Stimulated activated CD4-positive, alpha-beta T cell treated with anti-CD3 and anti-CD28 coated beads, Interleukin-1b, Interleukin-23, amount 100 ng/mL, for 1 hour (primary cell): Measurements from ENCODE around the gene BEND7.
"Not testable (repeated sequence)": the region's sequence is repeated elsewhere in the genome, so short reads cannot be mapped to it uniquely, and the experiment has no call there.

Source experiments
- DNase-seq, 2 donors: peaks; one replicate each; pipeline ENCODE4 v3.0.0-alpha.2; 2020; ENCODE audit warnings: low read depth in 2 of 2

Gene BEND7, protein sequence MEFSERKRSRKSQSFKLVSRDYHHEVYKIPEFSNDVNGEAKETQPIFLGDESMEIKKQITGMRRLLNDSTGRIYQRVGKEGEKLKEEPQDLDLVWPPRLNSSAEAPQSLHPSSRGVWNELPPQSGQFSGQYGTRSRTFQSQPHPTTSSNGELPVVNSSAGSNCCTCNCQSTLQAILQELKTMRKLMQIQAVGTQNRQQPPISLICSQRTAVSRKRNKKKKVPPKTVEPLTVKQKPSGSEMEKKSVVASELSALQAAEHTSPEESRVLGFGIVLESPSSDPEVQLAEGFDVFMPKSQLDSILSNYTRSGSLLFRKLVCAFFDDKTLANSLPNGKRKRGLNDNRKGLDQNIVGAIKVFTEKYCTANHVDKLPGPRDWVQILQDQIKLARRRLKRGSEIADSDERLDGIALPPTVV

DNA sequence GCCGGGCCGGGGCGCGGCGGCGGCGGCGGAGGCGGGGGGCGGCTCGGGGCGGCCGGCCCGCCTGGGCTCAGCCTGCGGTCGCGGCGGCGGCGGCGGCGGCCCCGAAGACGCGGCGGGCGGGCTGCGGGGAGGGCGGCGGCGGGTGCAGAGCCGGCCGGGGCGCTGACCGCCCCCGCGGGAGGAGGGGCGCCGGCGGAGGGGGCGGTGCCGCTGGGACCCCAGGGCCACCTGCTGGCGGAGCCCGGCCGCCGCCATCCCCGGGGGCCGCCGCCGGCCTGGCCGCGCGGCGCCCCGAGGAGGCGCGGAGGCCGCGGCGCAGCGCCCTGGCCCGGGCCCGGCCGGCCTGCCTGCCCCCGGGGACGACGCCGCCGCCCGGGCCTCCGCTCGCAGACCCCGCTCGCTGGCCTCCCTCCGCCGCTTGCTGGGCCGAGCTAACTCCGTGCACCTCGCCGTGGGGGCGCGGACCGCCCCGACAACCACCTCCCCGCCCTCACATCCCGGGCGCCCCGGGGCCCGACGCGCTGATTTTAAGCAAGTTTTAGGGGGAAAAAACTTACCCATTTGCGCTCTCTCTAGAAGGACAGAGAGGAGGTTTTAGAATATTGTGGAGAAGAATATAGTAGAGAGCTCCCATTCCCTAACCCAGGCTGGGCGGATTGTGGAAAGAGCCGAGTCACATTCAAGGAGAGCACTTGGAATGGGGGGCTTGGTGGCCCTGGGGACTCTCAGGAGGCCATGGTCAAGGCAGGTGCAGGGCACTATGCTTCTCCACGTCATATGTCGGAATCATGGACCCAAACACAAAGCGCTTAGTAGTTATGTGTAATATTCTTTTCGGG is at the start of gene BEND7:
BEND7 (minus strand) TSS at position 140 of the 839 bp plus-strand sequence. CDS start 481 bp downstream, outside the sequence.
- no peak for DNase-seq

DNA sequence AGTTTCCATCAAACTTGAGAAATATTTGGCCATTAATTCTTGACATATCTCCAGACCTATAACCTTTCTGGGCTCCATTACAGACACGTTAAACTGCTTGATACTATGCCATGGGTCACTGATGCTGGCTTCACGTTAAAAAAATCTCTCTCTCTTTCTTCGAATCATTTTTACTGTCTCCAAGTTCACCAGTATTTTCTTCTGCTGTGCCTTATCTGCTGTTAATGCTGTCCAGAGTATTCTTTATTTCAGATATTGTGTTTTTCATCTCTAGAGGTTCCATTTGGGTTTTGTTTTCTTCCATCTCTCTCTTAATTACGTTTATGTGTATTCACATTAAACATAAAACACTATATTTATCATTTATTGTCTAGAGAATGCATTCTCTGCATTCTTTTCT is 45.1 kb upstream of the BEND7 start:
- no peak for DNase-seq

DNA sequence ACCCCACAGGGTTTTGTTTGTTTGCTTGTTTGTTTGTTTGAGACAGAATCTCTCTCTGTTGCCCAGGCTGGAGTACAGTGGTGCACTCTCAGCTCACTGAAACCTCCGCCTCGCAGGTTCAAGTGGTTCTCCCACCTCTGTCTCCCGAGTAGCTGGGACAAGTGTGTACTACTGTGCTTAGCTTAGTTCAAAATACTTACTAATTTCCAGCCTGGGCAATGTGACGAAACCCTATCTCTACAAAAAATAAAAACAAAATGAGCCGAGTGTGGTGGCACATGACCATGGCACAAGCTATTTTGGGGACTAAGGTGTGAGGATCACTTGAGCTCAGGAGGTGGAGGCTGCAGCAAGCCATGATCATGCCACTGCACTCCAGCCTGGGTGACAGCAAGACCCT is 42.7 kb upstream of the BEND7 start:
- DNase-seq = no peak

DNA sequence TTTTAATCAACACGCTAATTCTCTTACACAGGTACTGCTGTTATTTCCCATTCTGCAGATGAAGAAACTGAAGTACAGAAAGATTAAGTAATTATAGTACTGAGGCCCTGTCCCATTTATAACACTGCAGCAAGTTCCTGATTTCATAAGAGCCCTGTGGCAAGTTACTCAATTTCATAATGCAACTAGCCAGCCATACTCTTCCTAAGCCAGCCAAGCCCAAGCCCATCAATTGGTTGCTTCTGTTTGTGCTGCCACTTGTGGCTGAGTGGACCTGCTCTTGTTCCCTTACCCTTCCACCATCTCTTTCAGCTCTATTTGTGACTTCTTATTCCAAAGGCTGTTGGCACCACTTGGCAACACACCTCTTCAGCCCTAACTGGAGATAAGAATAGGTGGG is 38.2 kb upstream of the BEND7 start:
- DNase-seq = no peak

DNA sequence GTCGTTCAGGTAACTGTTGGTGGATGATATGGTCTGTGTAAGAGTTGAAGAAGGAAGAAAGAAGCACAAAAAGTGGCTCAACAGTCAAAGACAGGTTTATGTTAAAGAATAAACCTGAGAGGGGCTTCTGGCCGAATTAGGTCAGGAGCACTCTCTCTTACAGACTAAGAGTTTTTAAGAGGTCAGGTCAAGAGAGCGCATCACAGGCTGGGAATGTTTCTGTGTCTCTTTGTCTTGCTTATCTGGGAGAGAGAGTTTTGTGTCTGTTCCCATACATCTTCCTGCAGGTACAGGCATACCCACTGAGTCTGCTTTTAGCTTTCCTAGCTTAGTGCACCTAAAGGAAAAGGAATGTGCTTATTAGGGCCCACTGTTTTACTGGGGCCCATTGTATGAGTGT is 35.8 kb upstream of the BEND7 start:
- DNase-seq = no peak

DNA sequence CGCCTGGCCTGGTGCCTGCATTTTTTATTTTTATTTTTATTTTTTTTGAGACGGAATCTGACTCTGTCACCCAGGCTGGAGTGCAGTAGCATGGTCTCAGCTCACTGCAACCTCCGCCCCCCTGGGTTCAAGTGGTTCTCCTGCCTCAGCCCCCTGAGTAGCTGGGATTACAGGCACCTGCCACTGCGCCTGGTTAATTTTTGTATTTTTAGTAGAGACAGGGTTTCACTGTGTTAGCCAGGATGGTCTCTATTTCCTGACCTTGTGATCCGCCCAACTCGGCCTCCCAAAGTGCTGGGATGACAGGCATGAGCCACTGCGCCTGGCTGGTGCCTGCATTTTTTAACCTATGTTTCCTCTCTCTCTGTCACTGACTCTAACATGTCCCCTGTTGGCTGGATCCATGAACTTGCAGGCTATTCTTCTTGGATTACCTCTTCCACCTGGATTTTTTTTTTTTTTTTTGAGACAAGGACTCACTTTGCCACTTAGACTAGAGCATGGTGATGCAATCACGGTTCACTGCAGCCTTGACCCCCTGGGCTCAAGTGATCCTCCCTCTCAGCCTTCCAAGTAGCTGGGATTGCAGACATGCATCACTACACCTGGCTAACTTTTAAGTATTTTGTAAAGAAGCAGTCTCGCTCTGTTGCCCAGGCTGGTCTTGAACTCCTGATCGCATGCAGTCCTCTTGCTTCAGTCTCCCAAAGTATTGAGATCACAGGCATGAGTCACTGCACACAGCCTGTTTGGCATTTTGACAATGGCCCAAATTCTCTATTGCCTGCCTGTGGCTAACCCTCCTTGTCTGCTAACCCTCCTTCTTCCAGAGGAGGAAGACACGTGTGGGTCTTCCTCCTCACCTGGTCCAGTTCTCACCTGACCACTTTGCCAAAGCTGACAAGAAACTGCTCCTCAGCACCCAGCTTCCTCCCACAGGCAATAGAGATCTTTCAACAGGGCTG is 34.9 kb upstream of the BEND7 start:
- DNase-seq = no peak

DNA sequence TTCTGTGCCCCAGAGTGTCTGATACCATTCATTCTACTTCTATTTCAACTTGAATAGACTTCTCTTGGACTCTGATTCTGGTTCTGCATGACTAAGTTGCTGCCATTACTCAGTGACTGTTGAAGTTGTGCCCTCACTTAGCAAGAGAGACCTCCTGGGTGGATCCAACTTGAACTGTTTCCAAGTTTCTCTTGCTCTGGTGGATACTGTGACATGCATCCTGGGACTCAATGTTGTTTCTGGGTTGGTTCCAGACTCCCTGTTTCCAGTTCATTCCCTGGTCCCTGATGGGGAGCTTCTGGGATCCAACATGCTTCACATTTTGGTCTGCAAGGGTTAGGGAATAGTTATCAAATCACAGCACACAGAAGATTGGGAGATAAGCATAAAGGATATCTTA is 31.8 kb upstream of the BEND7 start:
- DNase-seq = no peak

DNA sequence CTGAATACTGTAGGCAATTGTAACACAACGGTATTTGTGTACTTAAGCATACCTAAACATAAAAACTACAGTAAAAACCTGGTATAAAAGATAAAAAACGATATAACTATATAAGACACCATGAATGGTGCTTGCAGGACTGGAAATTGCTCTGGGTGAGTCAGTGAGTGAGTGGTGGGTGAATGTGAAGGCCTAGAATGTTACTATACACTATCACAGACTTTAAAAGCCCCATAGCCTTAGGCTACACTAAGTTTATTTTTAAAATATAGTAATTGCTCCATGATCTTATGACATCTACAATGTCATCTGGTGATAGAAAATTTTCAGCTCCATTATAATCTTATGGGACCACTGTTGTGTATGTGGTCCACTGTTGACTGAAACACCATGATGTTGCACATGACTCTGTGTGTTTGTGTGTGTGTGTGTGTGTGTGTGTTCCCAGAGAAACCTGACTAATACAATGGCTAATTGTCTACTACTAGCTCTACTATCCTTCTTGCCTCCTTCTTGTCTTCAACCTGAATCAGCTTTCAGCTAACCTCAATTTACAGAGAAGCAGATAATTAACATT is 30.4 kb upstream of the BEND7 start:
- no peak for DNase-seq

DNA sequence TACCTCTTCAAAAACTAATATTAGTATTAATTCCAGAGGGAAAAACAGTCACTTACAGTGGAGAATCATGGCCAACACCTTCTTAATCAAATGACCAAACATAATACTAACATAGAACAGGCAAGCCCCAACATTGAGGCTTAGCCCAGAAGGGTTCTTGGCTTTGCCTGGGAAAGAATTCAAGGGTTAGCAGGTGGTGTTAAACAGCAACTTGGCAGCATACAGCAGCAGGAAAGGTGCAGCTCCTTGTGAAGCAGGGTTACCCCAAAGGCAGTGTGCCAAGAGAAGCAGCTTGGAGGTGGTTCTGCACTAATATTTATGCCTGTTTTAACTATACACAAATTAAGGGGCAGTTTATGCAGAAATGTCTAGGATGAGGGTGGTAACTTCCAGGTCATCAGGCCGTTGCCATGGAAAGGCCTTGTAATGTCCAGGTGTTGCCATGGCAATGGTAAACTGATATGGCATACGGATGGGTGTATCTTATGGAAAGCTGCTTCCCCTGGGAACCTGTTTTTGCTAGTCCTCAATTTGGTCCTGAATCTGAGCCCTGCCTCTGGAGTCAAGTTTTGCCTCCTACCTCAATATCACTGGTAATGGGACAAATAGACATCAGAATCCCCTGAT is 27.2 kb upstream of the BEND7 start:
- DNase-seq = no peak

DNA sequence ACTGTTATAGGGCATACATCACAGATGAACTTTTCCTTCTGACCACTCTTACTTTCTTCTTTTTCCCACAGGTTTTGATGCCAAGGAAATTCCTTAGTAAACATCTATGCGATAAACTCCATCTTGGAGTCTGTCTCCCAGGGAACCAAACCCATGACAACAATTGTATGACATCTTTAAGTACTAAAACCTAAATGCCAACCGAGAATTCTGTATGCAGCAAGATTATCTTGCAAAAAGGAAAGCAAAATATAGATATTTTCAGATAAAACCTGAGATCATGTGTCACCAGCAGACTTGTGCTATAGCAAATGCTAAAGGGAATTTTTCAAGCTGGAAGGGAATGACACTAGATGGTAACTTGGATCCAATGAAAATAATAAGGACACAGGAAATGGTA is 22.0 kb upstream of the BEND7 start:
- DNase-seq = no peak

DNA sequence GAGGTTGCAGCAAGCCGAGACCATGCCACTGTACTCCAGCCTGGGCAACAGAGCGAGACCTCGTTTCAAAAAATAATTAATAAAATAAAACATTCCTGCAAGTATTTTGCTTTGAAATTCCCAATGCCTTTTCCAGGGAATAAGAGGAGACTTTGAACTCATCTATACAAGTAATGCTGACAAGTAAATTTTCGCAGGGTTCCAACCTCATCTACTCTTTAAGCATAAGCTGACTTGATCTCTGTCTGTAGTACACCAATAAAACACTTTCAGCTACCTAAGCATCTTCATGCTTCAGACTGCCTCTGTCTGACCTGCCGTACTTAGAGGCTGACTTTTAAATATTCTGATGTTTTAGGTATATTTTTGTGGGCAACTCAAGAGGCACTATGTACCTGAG is 13.7 kb upstream of the BEND7 start:
- DNase-seq = no peak

DNA sequence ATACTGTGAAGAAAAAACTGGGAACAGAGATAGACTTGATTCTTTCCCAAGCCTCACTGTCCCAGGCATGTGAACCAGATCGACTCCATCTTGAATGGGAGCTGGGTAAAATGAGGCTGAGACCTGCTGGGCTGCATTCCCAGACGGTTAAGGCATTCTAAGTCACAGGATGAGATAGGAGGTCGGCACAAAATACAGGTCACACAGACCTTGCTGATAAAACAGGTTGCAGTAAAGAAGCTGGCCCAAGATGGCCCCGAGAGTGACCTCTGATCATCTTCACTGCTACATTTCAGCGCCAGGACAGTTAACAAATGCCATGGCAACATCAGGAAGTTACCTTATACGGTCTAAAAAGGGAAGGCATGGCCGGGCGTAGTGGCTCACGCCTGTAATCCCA is 9.2 kb upstream of the BEND7 start:
- not testable (repeated sequence) for DNase-seq

DNA sequence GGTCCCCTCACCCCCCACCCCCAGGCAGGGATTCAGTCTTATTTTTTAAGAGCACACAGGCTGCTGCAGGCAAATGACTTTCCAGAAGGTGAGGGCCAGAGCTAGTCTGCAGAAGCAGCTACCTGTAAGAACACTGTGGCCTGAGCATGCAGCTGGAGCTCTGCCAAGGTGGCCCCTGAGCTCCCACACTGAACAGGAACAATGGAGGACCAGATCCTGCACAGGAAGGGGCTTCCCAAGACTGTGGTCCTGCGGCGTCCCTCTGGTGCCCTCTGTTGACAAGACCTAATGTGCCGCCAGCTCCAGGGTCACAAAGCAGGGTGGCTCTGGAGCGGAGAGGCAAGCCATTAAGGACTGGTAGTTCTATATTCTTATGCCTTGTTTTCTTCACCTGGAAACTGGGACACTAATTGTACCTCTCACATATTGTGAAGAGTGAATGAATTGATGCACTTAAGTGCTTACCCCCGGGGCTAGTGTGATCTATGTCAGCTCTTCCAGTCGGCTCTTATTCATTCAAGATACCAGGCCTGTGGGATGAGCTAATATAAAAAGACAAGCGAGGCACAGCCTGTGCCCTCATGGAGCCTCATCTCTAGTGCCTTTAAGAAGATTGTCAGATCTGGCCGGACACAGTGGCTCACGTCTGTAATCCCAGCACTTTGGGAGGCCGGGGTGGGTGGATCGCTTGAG is 8.0 kb upstream of the BEND7 start:
- DNase-seq = no peak

DNA sequence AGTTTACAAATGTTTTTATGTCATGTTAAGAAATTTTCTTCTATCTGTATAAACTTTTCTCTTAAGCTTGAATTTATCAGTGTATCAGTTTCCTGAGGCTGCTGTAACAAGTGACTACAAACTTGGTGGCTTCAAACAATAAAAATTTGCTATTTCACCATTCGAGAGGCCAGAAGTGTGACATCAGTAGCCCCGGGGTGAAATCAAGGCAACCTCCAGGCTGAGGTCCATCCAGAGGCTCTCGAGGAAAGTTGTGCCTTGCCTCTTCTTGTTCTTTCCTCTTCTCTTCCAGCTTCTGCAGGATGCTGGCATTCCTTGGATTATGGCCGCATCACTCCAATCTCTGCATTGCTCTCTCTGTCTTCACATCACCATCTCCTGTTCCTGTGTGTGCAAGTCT is 6.5 kb upstream of the BEND7 start:
- DNase-seq = no peak

DNA sequence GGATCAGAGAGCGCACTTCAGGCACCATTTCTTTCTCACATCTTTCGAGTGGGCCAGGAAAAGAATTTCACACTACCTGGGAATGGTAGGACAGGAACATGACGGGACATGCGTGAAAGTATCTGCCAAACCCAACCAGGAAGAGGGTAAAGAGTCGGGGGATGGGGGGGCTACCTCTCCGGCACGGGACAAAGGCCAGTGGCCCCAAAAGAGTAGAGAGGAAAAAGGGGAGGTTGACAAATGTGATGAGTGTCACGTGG is 830 bp upstream of the BEND7 start:
- DNase-seq = no peak

DNA sequence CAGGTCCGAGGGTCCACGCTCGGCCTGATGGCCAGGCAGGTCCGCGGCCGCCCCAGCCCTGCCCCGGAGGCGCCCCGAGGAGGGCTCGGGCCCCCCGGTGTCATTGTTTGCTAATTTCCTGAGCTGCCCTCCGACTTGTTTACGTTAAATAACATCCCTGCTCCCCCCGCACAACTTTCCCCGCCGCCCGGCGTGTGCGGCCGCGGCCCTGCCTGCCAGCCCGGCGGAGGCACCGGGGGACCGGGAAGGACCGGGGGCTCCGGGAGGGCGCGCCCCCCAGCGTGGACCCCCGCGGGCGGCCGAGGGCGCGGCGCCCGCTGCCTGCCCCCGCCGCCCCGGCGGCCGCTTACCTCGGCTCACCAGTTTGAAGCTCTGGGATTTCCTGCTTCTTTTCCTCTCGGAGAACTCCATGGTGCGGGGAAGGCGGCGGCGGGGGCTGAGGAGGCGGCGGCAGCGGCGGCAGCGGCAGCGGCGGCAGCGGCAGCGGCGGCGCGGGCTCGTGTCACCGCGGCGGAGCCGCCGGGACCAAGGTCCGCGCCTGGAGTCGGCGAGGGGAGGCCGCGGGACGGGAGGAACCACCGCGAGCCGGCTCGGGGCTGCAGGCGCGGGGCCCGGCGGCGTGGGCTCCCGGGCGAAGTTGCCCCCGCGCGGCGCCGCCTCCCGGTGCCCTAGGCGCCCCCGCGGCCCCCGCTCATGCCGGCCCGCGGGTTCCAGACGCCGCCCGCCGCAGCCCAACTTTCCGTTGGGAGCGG is 515 bp downstream of the BEND7 start:
- DNase-seq = no peak

DNA sequence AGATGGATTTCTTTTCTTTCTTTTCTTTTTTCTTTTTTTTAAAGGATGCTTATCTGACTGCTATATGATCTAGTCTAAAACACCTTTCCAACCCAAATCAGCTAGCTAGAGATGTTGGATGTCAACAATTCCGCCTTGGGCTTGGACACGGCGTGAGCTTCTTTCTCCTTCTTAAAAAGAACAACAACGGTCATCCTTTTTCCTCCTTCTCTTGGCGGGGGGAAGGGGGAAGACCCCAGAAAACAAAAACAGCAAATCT is 1.0 kb downstream of the BEND7 start:
- DNase-seq = no peak

DNA sequence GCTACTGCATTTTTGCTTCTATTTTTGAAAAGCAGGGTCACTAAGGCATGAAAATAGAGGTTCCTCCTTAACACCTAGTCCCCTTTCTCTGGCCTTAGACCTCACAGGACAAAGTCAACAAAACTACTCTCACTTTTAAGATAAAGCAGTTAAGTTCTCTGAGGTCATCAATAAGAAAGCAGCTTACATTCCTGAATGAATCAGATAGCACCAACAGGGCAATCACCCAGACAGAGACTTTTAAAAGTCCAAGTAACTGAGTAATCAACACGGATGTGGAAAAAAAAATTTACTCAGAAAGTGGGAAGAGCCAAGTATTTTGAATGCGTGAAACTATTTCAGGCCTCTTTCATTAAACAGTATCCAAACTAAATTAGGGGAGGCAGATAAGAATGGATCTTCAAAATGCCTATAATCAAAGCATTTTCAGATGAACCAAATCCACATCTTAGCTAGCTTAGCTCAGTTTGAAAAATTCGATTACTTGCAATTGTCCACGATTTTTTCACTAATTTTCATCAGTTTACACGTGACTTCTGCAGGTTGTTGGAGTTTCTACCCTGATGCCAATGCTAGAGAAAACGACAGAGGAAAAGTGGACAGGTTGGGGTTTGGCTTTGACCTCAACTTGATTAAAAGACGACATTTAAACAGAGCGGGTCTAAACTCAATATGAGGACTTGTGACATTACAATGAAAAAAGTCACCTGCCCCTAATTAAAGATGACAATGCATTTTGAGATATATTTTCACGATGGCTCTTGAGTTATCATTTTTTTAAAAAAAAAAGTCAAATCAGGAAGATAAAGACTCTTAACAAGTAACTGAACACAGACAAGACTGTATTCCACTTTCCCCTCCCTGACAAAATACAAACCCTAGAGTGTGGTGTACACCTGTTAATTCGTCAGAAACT is 1.6 kb downstream of the BEND7 start:
- DNase-seq = no peak

DNA sequence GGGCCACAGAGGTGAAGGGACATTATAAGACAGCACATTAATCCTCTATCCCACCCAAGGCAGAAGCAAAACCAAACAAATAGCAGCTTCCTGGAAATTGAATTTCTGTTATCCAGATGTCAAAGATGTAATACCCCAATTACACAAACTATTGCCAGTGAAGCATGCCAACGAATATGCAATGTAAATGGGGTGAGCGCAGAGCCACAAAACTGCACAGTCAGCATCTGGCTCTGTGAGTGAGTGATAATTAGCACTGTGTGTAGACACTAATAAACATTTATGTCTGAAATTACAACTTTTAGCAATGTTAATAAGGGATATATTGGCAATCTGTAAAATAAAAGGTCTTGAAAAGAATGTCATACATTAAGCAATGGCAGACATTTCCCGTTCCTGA is 3.2 kb downstream of the BEND7 start:
- DNase-seq = no peak
